ENCODE results near the gene MSL2.
"Not testable (repeated sequence)": the region's sequence is repeated elsewhere in the genome, so short reads cannot be mapped to it uniquely, and the experiment has no call there.

MSL2 gene, protein sequence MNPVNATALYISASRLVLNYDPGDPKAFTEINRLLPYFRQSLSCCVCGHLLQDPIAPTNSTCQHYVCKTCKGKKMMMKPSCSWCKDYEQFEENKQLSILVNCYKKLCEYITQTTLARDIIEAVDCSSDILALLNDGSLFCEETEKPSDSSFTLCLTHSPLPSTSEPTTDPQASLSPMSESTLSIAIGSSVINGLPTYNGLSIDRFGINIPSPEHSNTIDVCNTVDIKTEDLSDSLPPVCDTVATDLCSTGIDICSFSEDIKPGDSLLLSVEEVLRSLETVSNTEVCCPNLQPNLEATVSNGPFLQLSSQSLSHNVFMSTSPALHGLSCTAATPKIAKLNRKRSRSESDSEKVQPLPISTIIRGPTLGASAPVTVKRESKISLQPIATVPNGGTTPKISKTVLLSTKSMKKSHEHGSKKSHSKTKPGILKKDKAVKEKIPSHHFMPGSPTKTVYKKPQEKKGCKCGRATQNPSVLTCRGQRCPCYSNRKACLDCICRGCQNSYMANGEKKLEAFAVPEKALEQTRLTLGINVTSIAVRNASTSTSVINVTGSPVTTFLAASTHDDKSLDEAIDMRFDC

DNA sequence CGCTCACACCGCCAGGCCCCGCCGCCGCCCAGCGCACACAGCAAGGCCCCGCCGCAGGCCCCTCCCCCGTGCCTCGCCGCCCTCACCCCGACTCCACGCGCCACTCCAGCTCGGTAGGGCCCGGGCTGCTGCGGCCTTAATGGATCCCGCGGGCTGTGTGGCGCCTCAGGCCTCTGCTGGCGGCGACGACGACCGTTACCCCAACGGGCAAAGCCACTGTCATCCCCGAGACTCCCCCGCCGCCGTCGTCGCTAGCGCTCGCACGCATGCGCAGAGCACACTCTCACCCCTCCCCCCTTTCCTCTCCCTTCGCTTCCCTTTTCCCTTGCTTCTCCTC lies at the start of gene MSL2:
Gene MSL2, minus strand, starts transcription at position 272 of the 337 bp plus-strand sequence. CDS start 1,222 bp downstream, outside the sequence.
- no peak for DNase-seq (ENCODE audit: low read depth in 2 of 2)

DNA sequence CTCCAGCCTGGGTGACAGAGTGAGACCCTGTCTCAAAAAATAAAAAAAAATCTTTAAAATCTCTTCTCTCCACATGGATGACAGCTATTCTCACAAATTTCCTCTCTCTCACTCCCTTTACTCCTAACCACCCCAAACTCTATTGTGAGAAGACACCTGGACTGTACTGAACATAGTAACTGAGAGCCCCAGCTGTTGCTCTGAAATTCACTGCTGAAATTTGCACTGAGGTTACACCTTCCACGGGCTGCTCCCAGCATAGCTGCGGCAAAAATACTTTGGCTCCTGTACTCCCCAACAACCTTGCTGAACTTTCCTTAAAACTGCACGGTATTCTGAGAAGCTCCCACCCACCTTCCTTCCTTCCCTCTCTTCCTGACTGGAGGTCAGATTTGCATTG lies 49.6 kb upstream of the MSL2 start:
- no peak for DNase-seq (ENCODE audit: low read depth in 2 of 2)

DNA sequence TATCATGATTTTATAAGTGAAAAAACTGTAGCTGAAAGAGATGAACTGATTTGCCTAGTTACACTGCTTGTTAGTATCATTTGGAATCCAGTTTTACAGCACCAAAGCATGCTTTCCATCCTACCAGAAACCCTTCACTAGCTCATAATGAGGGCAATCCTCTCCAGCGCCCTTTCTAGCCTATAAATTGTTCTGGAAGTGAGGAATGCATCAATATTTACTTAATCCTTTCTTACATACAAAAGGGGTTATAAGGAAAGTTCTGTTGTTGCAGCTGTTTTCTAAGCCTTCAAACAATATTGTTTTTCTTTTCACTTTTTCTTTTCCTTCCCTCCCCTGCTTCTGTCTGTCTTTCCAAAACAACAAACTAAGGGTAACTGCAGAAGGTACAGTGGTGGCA lies 43.0 kb upstream of the MSL2 start:
- DNase-seq (ENCODE audit: low read depth in 2 of 2) = no peak

DNA sequence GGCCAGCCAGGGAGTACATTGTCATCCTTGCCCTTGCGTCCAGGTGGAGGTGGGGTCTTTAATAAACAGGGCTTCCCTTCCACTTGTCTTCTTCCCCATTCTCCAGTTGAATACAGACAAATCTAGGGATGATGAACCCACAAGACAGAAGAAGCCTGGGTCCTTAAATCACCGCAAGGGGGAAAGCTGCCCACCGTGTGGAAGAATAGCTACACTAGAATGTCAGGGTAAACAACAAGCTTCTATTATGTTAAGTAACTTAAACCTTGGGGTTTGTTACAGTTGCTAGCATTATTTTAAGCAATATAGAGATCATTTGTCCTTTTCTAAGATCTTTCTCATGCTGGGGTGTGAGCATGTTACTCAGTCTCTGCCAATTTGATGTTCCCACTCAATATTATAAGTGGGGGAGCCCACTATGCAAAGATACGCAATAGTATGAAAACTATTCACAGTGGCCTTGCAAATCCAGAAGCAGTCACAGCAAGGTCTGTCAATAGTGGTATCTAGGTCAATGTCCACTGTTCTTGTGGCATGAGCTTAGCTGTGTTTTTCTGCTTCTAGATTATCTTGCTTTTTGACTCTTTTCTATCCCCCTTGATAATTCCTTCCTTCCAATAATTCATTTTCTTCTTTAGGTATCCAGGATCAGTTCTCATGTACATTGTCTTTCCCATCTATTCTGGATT lies 42.0 kb upstream of the MSL2 start:
- DNase-seq (ENCODE audit: low read depth in 2 of 2) = no peak

DNA sequence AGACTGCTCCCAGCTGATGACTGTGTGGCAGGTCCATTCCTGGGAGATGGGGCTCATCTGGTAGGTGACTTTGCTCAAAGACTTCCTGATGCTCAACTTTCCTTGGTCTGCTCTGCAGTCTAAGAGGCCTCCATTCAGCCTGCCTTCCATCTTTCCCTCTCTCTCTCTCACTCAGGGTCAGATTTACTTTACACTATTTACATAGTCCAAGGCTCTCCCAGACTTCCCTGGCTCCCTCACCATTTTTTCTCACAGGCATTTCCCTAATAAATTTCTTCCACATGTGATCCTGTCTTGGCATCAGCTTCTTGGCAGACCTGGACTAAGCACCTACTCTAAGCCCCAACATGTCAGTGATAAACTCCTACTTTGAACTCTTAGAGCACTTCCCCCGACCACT lies 41.0 kb upstream of the MSL2 start:
- no peak for DNase-seq (ENCODE audit: low read depth in 2 of 2)

DNA sequence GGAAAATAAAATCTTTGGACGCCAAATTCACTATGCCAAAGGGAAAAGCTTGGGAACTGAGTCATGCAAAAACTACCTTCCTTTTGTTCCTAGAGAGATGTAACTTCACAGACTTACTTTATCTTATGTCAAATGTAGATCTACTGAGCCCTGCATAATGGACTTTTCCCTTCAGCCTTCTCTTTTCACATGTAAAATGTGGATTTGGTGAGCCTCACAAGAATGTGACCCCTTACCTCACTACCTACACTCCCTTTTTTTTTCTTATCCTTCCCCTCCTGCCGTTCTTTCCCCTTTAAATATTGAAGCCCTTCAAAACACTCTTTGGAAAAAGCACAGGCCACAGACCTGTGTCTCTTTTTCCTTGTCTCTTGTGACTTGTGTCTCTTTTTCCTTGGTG lies 40.0 kb upstream of the MSL2 start:
- DNase-seq (ENCODE audit: low read depth in 2 of 2) = no peak

DNA sequence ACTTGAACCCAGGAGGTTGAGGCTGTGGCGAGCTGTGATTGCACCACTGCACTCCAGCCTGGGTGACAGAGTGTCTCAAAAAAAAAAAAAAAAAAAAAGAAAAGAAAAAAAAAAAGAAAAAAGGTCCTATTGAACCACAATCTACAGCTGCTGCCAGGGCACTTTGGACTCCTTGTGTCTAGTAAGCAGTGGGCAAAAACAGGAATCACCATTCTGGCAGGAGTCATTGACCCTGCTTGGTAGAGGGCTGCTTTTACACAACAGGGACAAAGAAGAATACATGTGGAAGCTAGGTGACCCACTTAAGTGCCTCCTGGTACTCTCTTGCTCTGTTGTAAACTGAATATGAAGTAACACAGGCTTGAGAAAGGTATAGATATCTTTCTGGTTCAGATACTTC lies 39.4 kb upstream of the MSL2 start:
- DNase-seq (ENCODE audit: low read depth in 2 of 2) = no peak

DNA sequence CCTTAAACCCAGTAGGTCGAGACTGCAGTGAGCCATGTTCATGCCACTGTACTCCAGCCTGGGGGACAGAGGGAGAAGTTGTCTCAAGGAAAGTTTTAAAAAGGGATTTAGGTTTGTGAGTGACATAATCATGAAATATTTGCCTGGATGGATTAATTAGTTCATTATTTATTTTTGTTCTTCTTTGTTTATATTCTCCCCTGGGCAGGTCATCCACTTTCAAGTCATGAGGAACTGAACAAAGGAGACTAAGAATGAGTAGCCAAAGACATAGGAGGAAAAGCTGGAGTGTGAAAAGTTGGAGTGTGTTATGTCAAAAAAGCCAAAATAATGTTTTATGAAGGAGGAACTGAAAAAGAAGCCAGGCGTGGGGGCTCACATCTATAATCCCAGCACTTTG lies 36.3 kb upstream of the MSL2 start:
- no peak for DNase-seq (ENCODE audit: low read depth in 2 of 2)

DNA sequence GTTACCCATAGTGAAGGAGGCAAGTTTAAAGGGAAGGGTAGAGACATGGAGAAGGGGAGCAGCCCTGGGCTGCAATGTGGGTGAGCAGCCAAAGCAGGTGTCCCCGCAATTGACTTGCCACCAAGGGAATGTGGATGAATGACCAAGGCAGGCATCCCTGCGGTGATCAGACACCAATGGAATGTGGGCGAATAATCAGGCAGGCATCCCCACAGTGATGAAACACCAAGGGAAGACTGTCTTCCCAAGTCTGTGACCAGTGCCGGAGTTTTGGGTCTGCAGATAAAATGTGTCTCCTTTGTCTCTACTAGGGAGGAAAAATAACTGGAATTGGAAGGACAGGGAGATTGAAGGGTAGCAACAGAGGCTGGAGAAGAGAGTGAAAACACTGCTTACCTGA lies 26.6 kb upstream of the MSL2 start:
- DNase-seq (ENCODE audit: low read depth in 2 of 2) = not testable (repeated sequence)

DNA sequence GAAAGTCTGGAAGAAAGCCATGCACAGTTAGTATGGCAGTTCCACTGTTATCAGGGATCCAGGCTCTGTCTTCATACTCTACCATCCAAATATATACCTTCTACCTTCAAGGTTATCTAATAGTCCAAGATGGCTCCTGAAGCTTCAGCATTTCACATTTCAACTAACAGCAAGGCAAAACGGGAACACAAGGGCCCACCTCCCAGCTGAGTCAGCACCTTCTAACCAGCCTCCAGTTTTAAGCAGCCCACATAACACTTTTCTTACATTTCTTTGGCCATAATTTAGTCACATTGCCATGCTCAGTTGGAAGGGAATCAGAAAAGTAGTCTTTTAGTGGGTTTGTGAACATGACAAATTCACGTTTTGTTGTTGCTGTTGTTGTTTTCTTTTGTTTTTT lies 15.4 kb upstream of the MSL2 start:
- no peak for DNase-seq (ENCODE audit: low read depth in 2 of 2)

DNA sequence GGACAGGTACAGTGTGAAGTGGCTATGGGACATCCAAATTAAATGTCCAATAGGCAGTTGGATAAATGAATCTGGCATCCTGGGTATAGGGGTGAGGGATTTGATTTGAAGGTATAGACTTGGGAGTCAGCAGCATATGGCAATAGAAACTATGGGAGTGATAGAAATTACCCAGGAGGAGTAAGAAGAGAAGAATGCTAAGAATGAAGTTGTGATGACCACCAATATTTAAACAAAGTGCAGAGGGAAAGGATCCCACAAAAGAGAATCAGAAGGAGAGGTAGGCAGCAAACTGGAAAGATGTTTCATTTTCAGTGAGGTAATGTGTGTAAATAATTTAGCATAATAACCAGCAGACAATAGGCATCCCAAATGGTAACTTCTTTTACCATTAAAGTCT lies 13.8 kb upstream of the MSL2 start:
- DNase-seq (ENCODE audit: low read depth in 2 of 2) = no peak

DNA sequence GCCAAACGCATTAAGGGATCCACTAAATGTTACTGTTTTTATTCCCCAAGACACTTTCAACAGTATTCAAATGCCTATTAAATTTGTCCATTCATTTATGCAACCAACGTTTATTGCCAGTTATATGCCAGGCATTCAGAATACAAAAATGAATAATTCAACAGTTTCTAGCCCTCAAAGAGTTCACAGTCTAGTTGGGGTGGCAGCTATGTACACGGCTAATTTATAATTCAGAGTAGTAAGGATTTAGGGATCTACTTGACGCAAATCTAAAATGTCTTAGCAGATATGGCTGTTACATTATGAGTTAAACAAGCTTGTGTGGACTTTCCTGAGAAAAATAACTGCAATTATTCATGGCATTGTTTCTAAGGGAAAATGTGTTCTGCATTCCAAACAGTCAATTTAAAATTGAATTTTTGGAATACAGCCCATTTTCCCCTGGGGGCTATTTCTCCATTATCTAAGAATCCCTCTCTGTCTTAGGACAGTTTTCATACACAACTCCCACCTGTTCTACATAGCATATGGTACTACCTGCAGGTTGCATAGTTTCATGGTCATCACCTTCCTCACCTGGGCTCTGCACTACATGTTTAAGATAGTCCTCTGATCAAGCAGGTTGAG lies 11.5 kb upstream of the MSL2 start:
- no peak for DNase-seq (ENCODE audit: low read depth in 2 of 2)

DNA sequence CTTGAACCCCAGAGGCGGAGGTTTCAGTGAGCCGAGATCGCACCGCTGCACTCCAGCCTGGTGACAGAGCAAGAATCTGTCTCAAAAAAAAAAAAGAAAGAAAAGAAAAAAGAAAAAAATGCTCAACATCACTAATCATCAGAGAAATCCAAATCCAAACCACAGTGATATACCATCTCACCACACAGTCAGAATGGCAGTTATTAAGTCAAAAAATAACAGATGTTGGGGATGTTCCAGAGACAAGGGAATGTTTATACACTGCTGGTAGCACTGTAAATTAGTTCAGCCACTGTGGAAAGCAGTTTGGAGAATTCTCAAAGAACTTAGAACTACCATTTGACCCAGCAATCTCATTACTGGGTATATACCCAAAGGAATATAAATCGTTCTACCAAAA lies 3.1 kb upstream of the MSL2 start:
- DNase-seq (ENCODE audit: low read depth in 2 of 2) = not testable (repeated sequence)

DNA sequence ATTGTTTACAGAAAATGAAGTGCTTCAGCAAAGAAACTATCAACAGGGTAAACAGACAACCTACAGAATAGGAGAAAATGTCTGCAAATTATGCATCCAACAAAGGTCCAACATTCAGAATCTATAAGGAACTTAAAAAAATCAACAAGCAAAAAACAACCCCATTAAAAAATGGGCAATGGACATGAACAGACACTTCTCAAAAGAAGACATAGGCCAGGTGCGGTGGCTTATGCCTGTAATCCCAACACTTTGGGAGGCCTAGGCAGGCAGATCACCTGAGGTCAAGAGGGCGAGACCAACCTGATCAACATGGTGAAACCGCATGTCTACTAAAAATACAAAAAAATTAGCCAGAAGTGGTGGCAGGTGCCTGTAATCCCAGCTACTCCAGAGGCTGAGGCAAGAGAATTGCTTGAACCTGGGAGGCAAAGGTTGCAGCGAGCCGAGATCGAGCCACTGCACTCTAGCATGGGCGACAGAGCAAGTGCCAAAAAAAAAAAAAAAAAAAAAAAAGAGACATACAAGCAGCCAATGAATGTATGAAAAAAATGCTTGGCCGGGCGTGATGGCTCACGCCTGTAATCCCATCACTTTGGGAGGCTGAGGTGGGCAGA lies 2.4 kb upstream of the MSL2 start:
- DNase-seq (ENCODE audit: low read depth in 2 of 2) = not testable (repeated sequence)

DNA sequence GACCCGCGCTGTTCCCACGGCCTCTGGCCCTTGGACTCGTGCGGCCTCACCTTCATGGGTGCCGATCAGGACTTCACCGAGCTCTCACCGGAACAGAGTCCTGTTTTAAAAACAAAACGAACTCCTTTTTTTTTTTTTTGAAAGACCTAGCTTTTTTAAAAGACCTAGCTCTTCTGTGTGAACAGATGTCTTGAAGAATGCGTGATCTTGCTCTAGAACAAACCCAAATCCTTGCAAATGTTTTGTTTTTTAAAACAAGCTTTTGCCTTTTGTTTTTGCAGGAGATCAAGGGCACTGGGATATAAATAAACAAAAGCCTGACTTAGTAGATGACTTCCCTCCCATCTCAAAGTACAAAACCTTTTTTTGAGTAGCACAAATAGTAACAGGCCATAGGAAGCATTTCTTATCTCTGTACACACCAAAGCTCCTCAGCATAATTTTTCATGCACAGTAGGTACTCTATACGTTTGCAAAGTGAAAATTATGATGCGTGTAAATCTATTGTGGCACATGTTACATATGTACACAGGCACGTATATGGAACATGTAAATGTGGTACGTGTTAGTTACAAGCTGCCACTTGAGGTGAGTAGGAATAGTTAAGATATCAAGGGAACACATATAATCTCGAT lies 1.1 kb upstream of the MSL2 start:
- DNase-seq (ENCODE audit: low read depth in 2 of 2) = no peak

DNA sequence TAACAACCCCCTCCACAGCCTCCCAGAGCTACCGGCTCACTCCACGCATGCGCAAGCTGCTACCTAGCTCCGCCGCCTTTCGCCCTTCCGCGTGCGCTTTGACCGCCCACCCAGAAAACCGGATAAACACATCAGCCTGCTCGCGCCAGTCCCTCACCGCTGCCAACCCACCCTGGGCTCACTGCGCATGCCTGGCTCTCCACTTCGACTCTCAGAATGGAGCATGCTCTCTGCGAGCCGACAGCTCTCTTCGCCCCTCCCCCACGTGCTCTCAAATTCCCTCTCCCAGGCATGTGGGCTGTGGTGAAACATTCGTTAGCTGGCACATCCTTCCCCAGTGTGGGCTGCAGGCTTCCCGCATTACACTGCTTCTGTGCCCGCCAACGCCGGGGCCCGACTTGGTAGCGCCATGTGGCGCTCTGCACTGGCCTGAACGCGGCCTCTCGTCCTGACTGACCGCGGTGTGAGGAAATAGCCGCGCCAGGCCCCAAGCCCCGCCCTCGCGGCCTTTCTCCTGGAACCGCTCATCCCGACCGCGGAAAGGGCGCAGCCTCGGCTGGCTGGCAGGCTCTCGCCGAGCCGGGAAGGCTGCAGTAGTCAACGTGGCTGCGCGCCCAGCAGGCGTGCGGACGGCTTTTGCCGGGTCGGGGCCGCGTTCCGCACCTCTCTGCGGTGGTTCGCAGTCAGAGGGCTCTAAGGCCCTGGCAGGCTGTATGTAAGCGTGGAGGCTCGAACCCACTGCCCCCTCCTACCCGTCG lies 445 bp upstream of the MSL2 start:
- DNase-seq (ENCODE audit: low read depth in 2 of 2) = peak; percentile 99 to 100

DNA sequence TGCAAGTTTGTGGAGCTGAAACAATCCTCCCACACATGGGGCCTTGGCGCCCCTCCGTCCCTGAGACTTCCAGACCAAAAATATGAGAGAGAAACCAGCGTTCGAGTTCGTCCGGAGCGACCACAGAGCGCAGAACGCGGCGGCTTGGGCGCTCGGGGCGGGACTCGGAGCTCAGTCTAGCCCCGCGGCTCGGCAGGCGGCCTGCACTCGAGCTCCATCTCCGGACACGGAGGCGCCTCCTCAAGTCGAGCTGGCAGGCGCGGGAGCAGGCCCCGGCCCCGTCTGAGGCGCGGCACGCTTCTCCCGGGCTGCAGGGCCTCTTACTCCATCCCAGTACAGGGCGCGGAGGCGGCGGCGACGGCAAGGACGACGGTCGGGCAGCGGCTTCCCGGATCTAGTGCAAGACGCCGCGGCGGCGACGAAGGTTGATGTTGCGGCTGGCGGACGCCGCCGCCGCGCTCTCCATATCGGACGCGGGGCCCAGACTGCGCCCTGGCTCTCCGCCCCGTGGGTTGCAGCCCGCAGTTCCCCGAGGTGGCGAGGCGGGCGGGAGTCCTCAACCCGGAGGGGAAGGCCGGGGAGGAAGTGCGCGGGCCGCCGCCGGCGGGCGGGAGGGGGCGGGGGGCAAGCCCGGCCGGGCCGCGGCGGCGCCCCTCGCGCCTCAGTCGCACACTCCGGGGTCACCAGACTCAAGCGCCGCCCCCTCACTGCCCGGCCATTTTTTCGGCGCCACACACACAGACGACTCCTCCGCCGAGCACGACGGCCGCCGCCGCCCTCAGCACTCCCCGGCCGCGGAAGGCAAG lies 674 bp downstream of the MSL2 start:
- DNase-seq (ENCODE audit: low read depth in 2 of 2) = peak; percentile 62 to 72

DNA sequence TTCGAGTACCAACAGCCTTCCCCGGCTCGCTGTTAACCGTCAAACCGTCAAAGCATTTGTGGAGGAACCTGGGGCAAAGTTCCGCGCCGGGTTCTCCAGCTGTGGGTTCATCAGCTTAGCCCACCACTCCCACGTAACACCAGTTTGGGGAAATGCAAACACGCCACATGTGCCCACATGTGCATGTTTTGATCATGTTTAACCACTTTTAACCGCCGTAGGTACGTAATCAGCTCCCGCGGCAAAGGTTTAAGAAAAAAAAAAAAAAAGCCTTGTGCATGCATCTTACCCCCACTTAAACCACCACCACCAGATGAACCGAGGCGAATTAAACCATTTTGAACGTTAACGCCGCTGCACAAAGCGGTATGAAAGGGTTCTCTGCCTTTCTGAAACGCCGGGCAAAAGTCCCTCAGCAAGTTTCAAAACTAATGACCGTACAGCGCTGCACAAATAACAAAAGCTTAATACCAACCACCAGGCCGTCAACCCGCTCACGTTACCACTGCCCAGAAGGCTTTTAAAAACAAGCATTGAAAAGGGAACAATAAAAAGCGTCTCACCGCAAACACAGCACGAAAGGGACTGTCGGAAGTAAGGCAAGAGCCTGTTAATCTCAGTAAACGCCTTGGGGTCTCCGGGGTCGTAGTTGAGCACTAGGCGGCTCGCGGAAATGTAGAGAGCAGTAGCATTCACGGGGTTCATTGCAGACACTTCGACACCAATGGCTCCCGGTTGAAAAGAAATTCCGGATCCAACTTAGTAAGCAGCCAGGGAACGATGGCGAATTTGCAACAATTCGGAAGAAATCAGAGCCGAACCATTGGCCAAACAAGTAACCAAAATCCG lies 1.5 kb downstream of the MSL2 start:
- DNase-seq (ENCODE audit: low read depth in 2 of 2) = peak; percentile 62 to 66
